Mucosa of descending colon (tissue), 3 donors: ENCODE measurements around the gene GLE1. TPM values are rescaled to one million over a fixed set of nuclear protein-coding genes. Genes with fewer than 3 reads are reported as not detected.

Experiments
- ATAC-seq: fragments of 200-7000 bp; cut with Tn5 transposase; one replicate; pipeline ENCODE4 v1.9.1; 2020; ENCODE audit warnings: mild to moderate bottlenecking, moderate library complexity
- DNase-seq, 3 donors: peaks; one replicate each; pipeline ENCODE4 v3.0.0-alpha.2; 2020
- H3K36me3 ChIP-seq: fragments of 200-600 bp; one replicate; pipeline ENCODE4 v1.8.0; 2021; ENCODE audit warnings: low read depth, mild to moderate bottlenecking
- H3K4me1 ChIP-seq: fragments of 200-600 bp; one replicate; pipeline ENCODE4 v1.8.0; 2021; ENCODE audit warnings: low read depth, mild to moderate bottlenecking
- H3K4me3 ChIP-seq: fragments of 200-600 bp; one replicate; pipeline ENCODE4 v1.8.0; 2021; ENCODE audit warnings: mild to moderate bottlenecking
- H3K9me3 ChIP-seq: fragments of 200-600 bp; one replicate; pipeline ENCODE4 v1.8.0; 2021; ENCODE audit warnings: mild to moderate bottlenecking
- CTCF ChIP-seq: fragments of 200-600 bp; IDR thresholded peaks from one replicate; pipeline ENCODE4 v1.8.0; 2022; ENCODE audit warnings: antibody characterized with exemption, mild to moderate bottlenecking
- intact Hi-C, 2 donors: fragments of 100-400 bp; cut with DNase I in 1 of 2; cut with micrococcal nuclease in 1 of 2; formaldehyde crosslinking; loops; one replicate each; pipeline versions ENCODE4 v1.11.0 to v1.11.1; 2022; cut with DNase I, micrococcal nuclease
- long read RNA-seq, 2 donors: library from polyadenylated mRNA; unstranded; transcript quantifications; one replicate each; pipeline ENCODE4 v2.0.0, GENCODE V29; 2019 to 2021
- total RNA-seq, 3 donors: library from RNA; stranded (reverse); fragmentation: NEBNext Ultra II Directional in 2 of 3; extraction: Animal tissue kit (Norgen Biotek cat#: 25700) in 2 of 3; gene quantifications; one replicate each; pipeline versions ENCODE4 v1.2.1 to v1.2.4, GENCODE V29; 2021 to 2023
- donor health status: DM: no; HTN: no; CAD: no; lungs with moderate emphysema.
- donor health status: DM: no; HTN: no; CAD: no.
- donor health status: DM: no; HTN: yes; CAD: no.

The GLE1 gene
- total RNA-seq = 10 to 100 TPM; 25.7 to 35.0 (median 28.0) TPM
- long read RNA-seq, donor 1, transcript GLE1-201 (16 exons, 3,321 nt) = major isoform, 38 of 58 reads
- long read RNA-seq, donor 1, partial matches to known transcripts = 6 of 58 reads
- long read RNA-seq, donor 1, other reads (novel, unspliced or antisense) = 14 of 58 reads
- long read RNA-seq, donor 2, partial matches to known transcripts = 1 of 12 reads
- long read RNA-seq, donor 2, other reads (novel, unspliced or antisense) = 8 of 12 reads

DNA sequence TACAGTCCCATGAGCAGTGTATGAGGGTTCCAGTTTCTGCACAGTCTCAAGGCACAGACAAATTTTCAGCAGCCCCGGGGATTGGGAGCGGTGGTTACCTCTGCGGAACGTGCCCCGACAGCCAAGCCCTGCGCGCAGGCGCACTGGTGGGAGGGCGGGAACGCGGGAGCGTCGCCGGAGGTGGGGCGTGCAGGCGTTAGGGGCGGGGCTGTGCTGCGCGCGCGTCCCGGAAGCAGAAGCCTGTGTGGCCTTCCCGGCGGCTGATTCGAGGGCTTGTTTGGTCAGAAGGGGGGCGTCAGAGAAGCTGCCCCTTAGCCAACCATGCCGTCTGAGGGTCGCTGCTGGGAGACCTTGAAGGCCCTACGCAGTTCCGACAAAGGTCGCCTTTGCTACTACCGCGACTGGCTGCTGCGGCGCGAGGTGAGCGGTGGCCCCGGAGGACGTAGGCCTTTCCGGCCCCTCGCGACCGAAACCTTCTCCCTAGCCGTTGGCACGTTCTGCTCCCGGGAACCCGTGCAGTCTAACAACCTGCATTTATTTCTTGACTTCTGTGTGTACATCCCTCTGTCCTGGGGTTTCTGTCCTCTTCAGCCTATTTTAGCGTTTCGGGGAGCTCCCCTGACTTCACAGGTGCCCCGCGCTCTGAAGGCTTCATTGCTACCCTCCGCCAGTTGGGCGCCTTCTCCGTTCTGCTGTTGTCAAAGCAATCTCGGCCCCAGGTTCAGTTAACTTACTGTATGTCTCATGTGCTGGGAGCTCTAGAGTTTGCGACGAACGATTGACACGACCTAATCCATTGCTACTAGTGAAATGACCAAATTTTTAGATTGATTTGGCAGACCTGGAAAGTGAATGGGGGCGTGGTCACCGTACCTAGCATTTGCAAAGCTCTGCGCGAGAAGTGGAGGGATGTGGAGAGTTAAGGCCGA is at the start of gene GLE1:
Gene GLE1, plus strand, starts transcription at position 235 of the 929 bp plus-strand sequence. Its CDS starts 87 bp downstream, at position 322.
- peak within 1 kb of the TSS; percentile 82 for H3K4me3 ChIP-seq
- ATAC-seq (peak; percentile 98), DNase-seq (peak; percentile 97 to 98 (median 98))
- peaks cover 14% of the 10 kb centered on the region for H3K4me1 ChIP-seq
- H3K36me3 ChIP-seq = no peaks in the 10 kb centered on the region
- no peaks in the 10 kb centered on the region for H3K9me3 ChIP-seq
- intact Hi-C loops = no loop called here
- TF ChIP-seq CTCF = no peak

DNA sequence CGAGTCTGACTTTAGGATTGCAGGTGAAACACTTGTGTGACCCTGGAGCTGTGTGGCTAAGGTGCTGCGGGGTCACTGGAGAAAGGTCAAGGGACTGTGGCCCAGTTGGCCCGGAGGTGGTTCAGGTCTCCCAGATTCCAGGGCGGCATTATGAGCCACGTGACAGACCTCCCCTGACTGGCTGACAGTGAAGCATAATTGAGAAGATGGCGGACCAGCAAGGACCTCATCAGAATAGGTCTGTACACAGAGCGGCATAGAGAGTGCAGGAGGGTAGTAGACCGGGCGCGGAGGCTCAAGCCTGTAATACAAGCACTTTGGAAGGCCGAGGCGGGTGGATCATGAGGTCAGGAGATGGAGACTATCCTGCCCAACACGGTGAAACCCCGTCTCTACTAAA is 49.5 kb upstream of the GLE1 start:
- H3K4me1 ChIP-seq = peaks cover 4% of the 10 kb centered on the region
- TF ChIP-seq CTCF = no peak
- no peaks in the 10 kb centered on the region for H3K36me3 ChIP-seq
- H3K9me3 ChIP-seq = no peaks in the 10 kb centered on the region
- no peak for ATAC-seq
- H3K4me3 ChIP-seq = no peak overlapping the region
- DNase-seq = peak in 1 of 3 donors; percentile 8
- intact Hi-C loops = no loop called here

- Histone ChIP-seq H3K9me3 (no peaks in the 10 kb centered on the region), H3K36me3 (no peaks in the 10 kb centered on the region), H3K4me1 (peaks cover 4% of the 10 kb centered on the region), H3K4me3 (peak within 1 kb of the TSS; percentile 90)
- no peak for TF ChIP-seq CTCF
- intact Hi-C loops = no loop called here
- DNase-seq = peak; percentile 99
- peak; percentile 98 for ATAC-seq
Observed at GRCh38 chr9:128455849-128456612, 48.5 kb upstream of the GLE1 start, which contains the start of gene ODF2. TSS of gene ODF2 (plus strand) at chr9:128456006. CDS start at chr9:128456092, 86 bp downstream.

- Histone ChIP-seq H3K9me3 (no peaks in the 10 kb centered on the region), H3K4me3 (peak overlapping the region; percentile 90), H3K36me3 (no peaks in the 10 kb centered on the region), H3K4me1 (peaks cover 4% of the 10 kb centered on the region)
- DNase-seq = peak; percentile 74 to 77 (median 76)
- peak; percentile 78 for ATAC-seq
- no peak for TF ChIP-seq CTCF
- intact Hi-C loops = no loop called here
Observed at GRCh38 chr9:128456613-128457061, 47.9 kb upstream of the GLE1 start.

GRCh38 chr9:128457207-128457606 is 47.3 kb upstream of the GLE1 start:
- ATAC-seq (no peak), DNase-seq (peak in 1 of 3 donors; percentile 30)
- no peaks in the 10 kb centered on the region for H3K9me3 ChIP-seq
- TF ChIP-seq CTCF = no peak
- intact Hi-C loops = no loop called here
- peaks cover 4% of the 10 kb centered on the region for H3K4me1 ChIP-seq
- H3K4me3 ChIP-seq = no peak overlapping the region
- no peaks in the 10 kb centered on the region for H3K36me3 ChIP-seq
